ENCODE measurements around the gene ARSG.

DNA sequence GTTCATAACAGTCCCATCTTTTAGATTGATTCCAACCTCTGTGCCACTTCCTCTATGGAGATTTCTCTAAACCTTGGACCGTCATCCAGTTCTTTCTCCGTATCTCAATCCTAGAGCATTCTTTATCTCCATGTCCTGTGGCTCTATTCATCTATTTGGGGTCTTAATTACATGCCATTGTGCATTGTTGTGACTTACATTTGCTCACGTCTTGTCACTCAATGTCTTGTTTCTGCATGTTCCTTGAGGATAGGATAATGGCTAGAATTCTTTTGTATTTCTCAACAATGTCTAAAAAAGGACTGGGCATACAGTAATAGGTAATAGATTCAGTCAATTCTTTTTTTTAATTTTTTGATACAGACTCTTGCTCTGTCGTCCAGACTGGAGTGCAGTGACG is 50.2 kb downstream of the ARSG start:
- TF ChIP-seq, protein P1, sequence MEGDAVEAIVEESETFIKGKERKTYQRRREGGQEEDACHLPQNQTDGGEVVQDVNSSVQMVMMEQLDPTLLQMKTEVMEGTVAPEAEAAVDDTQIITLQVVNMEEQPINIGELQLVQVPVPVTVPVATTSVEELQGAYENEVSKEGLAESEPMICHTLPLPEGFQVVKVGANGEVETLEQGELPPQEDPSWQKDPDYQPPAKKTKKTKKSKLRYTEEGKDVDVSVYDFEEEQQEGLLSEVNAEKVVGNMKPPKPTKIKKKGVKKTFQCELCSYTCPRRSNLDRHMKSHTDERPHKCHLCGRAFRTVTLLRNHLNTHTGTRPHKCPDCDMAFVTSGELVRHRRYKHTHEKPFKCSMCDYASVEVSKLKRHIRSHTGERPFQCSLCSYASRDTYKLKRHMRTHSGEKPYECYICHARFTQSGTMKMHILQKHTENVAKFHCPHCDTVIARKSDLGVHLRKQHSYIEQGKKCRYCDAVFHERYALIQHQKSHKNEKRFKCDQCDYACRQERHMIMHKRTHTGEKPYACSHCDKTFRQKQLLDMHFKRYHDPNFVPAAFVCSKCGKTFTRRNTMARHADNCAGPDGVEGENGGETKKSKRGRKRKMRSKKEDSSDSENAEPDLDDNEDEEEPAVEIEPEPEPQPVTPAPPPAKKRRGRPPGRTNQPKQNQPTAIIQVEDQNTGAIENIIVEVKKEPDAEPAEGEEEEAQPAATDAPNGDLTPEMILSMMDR (IDR thresholded peaks at IDR 0.05): no peak
- TF ChIP-seq EZH2 (IDR thresholded peaks at IDR 0.05; ENCODE audit: borderline replicate concordance, insufficient read depth, low read depth, low read length, poor library complexity, severe bottlenecking): no peak

Data from B cell (primary cell).